K562 treated with DMSO at 1 percent for 48 hours (cell line): ENCODE measurements around the gene CHMP6. TPM values are rescaled to one million over a fixed set of nuclear protein-coding genes. Genes with fewer than 3 reads are reported as not detected.

Experiments
- total RNA-seq: library from RNA; unstranded; fragments of 300-600 nt; gene quantifications from 2 replicates; pipeline ENCODE4 v1.2.3, GENCODE V29; 2022; ENCODE audit warnings: low replicate concordance; ENCODE audit errors: extremely low read depth

CHMP6 gene
- not detected in 2 replicates for total RNA-seq

GRCh38 chr17:80991645-80992076 lies at the start of gene CHMP6:
CHMP6 (plus strand) TSS chr17:80991841; CDS start chr17:80991919, 78 bp downstream.

GRCh38 chr17:81034779-81035520 lies 43.3 kb downstream of the CHMP6 start, which contains the start of gene BAIAP2:
BAIAP2 (plus strand) TSS chr17:81035151; CDS start chr17:81035255, 104 bp downstream.

Other genes starting within 250 kb of the CHMP6 start
- gene BAIAP2, start 43.3 kb downstream of the CHMP6 start, total RNA-seq, result not detected in 2 replicates
- gene PVALEF, start 173.7 kb downstream of the CHMP6 start, total RNA-seq, result not detected in 2 replicates
- not detected in 2 replicates for gene AATK, start 174.4 kb downstream of the CHMP6 start, total RNA-seq
- 107 TPM in 1 of 2 replicates, not detected in the other for gene CEP131, start 231.1 kb downstream of the CHMP6 start, total RNA-seq
- gene TEPSIN, start 247.2 kb downstream of the CHMP6 start, total RNA-seq, result not detected in 2 replicates
- gene NDUFAF8, start 247.5 kb downstream of the CHMP6 start, total RNA-seq, result not detected in 2 replicates